DLD1 (cell line): ENCODE results near the gene CNIH2.

Experiments
- in situ Hi-C: cut with HindIII; loops from 2 replicates; pipeline ENCODE4 v1.10.0; 2017; ENCODE audit warnings: low sequenced_read_pairs

The CNIH2 gene

DNA sequence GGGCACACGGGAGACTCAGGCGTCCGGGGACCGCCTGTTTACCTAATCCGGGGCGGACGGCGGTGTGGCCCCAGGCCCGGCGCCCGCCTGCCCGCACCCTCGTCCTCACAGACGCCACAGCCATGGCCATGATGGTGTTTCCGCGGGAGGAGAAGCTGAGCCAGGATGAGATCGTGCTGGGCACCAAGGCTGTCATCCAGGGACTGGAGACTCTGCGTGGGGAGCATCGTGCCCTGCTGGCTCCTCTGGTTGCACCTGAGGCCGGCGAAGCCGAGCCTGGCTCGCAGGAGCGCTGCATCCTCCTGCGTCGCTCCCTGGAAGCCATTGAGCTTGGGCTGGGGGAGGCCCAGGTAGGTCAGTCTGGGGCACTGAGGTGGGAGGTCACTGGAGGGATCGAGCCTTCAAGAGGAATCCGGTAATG lies 19.5 kb upstream of the CNIH2 start:
- in situ Hi-C loops = no loop called here

- in situ Hi-C loops = no loop called here
These were observed 18.8 kb upstream of the CNIH2 start for GRCh38 chr11:66259225-66259624.

- in situ Hi-C loops = no loop called here
These were observed 18.0 kb upstream of the CNIH2 start for GRCh38 chr11:66259956-66260355.

GRCh38 chr11:66261578-66261977 lies 16.4 kb upstream of the CNIH2 start:
- in situ Hi-C loops = no loop called here

DNA sequence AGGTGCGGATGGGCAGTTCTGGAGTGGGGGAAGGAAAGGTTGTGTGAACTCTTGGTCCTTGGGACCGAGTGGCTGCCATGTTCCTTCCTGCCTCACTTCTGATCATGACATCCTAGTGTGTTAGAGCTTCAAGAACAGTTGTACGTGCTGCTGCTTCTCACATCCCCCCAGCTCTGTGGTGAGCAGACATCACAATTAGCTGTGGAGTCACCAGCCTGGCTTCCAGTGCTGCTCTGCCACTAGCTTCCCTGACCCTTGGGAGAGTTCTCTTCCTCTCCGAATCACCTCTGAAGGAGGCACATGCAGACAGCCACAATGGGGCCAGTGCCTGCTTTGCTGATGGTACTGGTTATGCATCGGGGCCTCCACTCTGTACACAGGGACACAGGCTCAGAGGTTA lies 15.8 kb upstream of the CNIH2 start:
- in situ Hi-C loops = no loop called here

- in situ Hi-C loops = no loop called here
These were observed 15.3 kb upstream of the CNIH2 start for GRCh38 chr11:66262696-66263095.

- in situ Hi-C loops = no loop called here
These were observed 14.7 kb upstream of the CNIH2 start for GRCh38 chr11:66263231-66263630.

DNA sequence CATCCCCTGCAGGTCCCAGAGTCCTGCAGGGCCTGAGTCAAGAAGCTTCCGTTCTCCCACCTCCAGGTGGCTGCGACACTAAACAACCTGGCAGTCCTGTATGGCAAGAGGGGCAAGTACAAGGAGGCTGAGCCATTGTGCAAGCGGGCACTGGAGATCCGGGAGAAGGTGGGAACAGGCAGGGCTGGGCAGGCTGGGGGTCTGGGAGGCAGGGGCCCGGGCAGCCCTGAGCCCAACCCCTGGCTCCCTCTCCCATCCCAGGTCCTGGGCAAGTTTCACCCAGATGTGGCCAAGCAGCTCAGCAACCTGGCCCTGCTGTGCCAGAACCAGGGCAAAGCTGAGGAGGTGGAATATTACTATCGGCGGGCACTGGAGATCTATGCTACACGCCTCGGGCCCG lies 14.2 kb upstream of the CNIH2 start:
- in situ Hi-C loops = no loop called here

- in situ Hi-C loops = no loop called here
These were observed 13.6 kb upstream of the CNIH2 start for GRCh38 chr11:66264383-66264782.

DNA sequence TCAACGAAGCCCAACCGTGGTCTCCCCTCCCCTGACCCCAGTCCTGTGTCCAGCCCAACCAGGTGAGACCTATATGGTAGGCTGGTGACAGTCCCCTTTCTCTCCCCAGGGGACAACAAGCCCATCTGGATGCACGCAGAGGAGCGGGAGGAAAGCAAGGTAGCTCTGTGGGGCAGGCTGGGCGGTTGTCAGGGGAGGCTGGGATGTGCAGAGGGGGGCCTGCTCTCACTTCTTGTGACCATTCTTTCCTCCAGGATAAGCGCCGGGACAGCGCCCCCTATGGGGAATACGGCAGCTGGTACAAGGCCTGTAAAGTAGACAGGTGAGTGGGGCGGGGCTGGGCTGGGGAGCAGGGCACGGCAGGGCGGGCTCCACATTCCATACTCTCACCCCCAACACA lies 13.1 kb upstream of the CNIH2 start:
- in situ Hi-C loops = no loop called here

DNA sequence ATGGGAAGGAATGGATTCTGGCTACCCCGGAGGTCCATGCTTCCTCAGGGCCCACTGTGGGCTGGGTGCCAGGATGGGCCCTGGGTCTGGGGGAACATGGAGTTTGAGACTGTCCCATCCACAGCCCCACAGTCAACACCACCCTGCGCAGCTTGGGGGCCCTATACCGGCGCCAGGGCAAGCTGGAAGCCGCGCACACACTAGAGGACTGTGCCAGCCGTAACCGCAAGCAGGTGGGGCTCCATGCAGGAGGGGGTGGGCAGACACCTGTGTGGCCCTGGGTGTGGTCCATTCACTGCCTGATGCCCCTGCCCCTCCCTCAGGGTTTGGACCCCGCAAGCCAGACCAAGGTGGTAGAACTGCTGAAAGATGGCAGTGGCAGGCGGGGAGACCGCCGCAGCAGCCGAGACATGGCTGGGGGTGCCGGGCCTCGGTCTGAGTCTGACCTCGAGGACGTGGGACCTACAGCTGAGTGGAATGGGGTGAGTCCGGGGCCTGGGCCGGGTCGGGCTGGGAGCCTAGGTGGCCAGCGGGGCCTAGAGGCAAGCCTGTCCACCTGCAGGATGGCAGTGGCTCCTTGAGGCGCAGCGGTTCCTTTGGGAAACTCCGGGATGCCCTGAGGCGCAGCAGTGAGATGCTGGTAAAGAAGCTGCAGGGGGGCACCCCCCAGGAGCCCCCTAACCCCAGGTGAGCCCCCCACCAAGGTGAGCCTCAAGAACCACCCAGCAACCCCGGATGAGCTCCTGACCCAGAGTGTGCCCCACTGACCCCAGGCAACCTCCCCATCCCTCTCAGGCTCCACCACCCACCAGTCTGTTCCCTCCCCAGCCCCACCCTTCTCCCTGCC lies 12.2 kb upstream of the CNIH2 start:
- in situ Hi-C loops = no loop called here

GRCh38 chr11:66266378-66267038 lies 11.5 kb upstream of the CNIH2 start:
- in situ Hi-C loops = no loop called here

DNA sequence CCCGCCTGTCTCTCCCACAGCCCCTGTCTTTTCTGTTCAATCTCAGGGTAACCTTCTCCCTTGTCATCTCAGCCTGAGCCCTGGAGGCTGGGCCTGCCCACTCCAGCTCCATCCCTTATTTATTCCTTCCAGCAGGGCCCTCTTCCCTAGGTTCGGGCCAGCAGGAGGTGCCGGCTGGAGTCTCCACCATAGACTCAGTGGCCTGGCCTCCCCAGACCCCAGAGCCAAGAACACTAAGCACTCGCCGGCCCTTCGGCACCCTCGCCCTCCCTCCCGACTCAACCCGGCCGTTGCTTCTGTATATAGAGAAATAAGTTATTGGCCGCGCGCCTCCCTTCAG lies 11.0 kb upstream of the CNIH2 start:
- in situ Hi-C loops = no loop called here

DNA sequence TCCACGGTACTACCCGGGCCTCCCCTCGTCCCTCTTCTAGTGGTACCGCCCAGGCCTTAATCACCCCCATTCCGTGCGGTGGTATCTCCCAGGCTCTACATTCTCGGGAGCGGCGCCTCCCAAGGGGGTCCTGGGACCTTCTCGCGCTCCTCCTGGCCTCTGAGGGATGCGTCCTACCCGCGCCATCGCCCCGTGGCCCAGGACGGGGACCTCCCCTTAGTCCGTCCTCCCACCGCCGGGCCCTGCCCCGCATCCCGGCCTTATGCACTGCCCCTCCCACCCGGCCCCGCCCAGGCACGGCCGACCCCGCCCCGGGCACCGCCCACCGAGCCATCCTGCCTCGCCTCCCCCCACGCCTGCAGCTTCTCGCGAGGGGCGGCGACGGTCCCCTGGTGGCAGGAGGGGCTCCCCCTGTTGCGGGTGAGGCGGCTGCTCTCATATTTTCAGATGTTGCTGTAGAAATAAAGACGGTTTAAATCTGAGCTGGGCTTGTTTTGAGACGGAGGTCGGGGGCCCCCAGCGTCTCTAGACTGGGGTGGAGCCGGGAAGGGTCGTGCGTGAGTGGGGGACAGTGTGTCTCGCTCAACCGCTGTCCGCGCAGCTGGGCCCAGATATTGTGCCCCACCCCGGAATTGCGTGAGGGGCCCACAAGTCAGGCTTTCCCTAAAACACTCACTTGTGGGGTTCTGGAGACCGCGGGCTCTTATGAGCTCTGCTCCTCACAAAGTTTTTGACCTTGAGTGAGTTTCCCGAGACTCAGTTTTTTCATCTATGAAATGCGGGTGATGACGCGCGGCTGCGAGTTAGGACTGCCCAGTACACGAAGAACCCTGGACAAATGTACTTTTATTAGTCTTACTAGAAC lies 10.4 kb upstream of the CNIH2 start:
- in situ Hi-C loops = no loop called here

GRCh38 chr11:66268244-66268951 lies 9.6 kb upstream of the CNIH2 start, which contains the start of gene RAB1B:
TSS of gene RAB1B (plus strand) at chr11:66268639. CDS start at chr11:66268680, 41 bp downstream.
- in situ Hi-C loops = no loop called here

GRCh38 chr11:66268952-66269905 lies 8.7 kb upstream of the CNIH2 start:
- in situ Hi-C loops = no loop called here

GRCh38 chr11:66271816-66272215 lies 6.2 kb upstream of the CNIH2 start:
- in situ Hi-C loops = loop anchor here (10.0 kb wide), 1 partner anchor 63 kb away; the partner anchor contains the start of gene RIN1

DNA sequence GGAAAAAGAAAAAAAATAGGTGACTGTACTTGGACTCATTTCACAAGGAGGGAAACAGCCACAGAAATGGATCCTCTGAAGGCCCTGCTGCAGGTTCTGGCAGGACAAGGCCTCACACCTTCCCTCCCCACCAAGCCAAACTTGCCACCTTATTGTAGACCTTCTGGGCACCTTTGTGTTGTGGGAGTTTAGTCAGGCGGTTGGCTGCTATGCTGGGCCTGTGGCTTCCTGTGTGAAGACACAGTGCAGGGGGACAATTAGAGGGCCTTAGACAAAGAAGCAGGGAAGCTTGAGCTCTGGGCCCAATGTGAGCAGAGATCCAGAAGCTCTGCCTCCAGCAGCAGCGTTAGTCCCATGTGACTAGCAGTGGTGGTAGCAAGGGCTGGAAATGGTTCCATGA lies 5.4 kb upstream of the CNIH2 start:
- in situ Hi-C loops = loop anchor here (10.0 kb wide), 1 partner anchor 62 kb away; the partner anchor contains the start of gene RIN1

DNA sequence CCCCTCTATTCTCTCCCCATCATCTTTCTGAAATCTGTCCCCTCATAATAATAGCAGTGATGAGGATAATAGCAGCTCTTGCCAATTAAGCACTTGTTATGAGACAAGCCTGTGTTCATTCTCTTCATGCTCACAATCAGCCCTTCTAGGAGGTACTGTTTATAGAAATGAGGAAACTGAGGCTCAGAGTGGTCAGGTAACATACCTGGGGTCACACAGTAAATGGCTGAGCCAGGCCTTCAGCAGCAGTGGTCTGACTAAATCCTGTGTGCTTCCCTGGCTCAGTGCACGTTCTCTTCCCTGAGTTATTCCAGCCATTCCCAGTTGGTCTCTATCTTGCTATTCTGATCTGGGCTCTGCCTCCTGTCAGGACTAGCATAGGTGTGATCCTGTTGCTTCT lies 3.8 kb upstream of the CNIH2 start:
- in situ Hi-C loops = loop anchor here (10.0 kb wide), 1 partner anchor 61 kb away; the partner anchor contains the start of gene RIN1
